GM12892 (cell line): ENCODE measurements around the gene PRKAG3.

ENCODE experiments used
- POLR2A ChIP-seq: IDR thresholded peaks from 2 replicates; pipeline ENCODE4 v1.6.1; 2011; ENCODE audit warnings: low read depth, low read length, control low read depth
- POLR2AphosphoS5 ChIP-seq: IDR thresholded peaks from 2 replicates; pipeline ENCODE4 v1.6.1; 2011; ENCODE audit warnings: low read depth, low read length, control low read depth
- TAF1 ChIP-seq: IDR thresholded peaks from 2 replicates; pipeline ENCODE4 v1.6.1; 2011; ENCODE audit warnings: low read depth, mild to moderate bottlenecking, control low read depth, low read length, borderline replicate concordance

DNA sequence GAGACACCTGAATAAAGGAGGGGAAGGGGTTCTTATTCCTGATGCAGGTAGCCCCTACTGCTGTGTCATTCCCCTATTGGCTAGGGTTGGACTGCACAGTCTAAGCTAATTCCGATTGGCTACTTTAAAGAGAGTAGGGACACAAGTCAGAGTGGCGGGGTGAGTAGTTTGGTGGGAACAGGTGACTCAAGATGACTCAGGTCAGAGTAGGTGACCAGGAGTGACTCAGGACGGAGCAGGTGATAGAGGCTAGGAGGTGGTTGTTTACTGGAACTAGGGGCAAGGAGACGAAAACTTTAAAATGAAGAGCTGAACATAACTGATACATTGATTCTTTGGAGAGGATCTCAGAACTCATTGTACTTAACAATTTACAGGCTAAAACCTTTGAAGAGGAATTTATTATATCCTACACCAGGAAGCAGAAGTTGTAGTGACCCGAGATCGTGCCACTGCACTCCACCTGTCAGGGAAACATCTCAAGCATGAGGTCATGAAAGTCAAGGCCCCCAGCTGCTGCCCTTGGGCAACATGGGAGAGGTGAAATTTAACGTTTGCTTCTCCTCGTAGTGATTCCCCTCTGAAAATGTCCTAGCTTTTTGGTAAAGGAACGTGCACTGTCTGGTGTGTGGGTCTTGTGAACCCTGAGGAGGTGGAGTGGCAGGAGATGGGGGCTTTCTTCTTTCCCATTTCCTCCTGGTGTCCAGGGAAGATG lies 54.2 kb downstream of the PRKAG3 start:
- no peak for TF ChIP-seq TAF1
- TF ChIP-seq POLR2A: no peak
- TF ChIP-seq POLR2AphosphoS5: no peak
